Pons (tissue), 1 donor: ENCODE measurements around the gene MYO16.

Experiments used
- DNase-seq: peaks from one replicate; pipeline ENCODE4 v3.0.0-alpha.2; 2016; ENCODE audit warnings: low spot score

The MYO16 gene

DNA sequence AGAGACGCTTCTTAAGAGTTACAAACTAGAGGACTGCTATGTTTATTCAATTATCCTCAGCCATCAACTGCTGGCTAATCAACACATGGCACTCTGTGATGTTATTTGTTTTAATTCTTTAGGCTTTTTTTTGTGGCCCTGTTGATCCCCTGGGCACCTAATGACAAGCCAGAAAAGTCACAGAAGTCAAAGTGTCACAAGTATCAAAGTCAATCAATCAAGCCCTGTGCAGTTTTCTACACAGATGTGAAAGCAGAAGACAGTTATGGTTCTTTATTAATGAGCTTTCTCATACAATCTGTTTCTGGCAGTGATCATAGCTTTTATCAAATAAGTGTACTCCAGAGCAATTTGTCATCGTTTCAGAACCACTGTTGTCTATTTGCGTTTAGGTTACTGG is 34.3 kb downstream of the MYO16 start:
- no peak for DNase-seq

- DNase-seq, result no peak
These were observed 37.8 kb downstream of the MYO16 start for GRCh38 chr13:108667205-108667604.

GRCh38 chr13:108669381-108669780 is 40.0 kb downstream of the MYO16 start:
- DNase-seq, result no peak

DNA sequence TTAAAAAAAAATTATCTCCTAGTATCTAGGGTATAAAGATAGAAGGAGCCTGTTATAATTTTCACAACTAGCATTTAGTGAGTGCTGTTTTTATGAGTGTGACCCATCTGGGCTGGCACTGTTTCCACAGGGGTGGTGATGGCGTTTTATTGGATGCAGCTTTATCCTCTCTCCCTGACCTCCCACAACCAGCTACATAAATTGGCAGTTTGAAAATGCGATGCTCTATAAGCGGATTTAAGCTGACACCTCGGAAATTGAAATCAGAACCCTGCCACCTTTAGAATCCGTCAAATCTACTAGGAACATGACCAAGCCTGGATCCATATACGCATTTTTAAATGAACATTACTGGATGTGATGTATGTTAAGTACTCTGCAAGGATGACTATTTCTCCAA is 44.9 kb downstream of the MYO16 start:
- DNase-seq, result no peak

DNA sequence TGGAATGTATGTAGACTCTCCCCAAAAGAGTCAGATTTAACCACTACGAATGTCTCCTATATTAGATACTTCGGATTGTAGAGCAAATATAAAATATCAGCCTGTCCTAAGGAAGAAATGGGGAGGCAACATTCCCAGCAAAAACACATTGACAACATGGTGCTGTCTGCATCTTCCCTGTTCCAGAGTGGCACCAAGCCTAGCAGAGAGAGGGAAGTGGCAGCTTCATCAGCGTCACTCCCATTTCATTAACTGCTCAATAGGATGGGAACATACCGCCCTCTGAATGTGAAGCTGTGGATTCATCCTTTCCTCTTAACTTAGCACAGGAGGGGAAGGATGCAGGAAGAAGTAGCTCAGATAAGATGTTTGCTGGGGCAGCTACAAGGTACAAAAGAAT is 45.4 kb downstream of the MYO16 start:
- DNase-seq, result no peak

DNA sequence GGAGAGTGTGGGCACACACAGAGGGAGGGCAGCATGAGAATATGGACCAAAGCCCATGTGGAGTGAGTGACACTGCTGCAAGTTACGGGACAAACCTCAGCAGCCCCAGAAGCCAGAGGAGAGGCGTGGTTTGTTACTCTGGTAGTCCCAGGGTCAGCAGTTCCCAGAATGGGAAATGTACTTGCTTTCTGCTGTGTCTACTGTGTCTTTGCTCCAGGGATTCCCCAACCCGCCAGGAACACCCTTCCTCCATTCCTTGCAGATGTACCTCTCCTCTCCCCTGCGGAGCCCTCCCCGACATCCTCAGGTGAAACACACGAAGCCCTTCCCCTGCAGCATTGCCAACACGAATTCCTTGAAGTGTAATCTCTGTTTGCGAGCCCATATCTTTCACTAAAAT is 47.2 kb downstream of the MYO16 start:
- no peak for DNase-seq

GRCh38 chr13:108677806-108678205 is 48.4 kb downstream of the MYO16 start:
- DNase-seq, result no peak

- DNase-seq, result no peak
These were observed 50.6 kb downstream of the MYO16 start for GRCh38 chr13:108680011-108680410.

GRCh38 chr13:108681986-108682575 is 52.7 kb downstream of the MYO16 start:
- DNase-seq, result no peak

GRCh38 chr13:108682714-108683113 is 53.3 kb downstream of the MYO16 start:
- no peak for DNase-seq

GRCh38 chr13:108686027-108686426 is 56.6 kb downstream of the MYO16 start:
- no peak for DNase-seq

GRCh38 chr13:108690726-108691125 is 61.3 kb downstream of the MYO16 start:
- no peak for DNase-seq

DNA sequence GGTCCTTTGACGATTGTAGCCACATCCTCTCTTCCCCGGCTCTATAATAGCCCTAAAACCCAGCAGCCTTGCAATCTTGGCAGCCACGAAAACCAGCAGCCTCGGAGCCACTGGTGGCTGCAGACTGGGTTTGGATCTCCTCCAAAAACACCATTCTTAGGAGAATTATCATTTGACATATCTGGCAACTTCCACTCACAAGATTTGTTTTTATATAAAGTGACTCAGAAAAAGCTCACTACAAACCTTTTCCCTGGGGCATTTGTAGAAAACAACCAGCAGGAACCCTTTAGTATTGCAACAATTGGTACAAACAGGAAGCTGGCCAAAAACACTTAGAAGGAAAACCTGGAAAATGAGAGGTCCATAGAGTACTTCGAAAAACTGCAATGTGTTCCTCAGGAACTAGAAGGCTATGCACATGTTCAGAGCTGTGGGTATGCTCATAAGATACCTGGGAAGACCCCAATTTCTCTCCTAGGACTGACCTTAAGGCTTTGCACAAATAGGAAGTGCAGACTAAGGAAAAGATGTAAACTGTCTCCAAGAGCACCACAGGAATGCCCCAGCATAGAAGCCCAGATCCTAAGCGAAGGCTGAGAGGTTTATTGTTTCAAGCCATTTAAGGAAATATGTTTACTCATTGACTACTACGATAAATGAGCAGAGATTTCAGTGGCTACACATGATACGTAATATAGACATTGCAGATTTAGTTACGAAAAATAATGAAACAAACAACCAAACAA is 71.2 kb downstream of the MYO16 start:
- no peak for DNase-seq

DNA sequence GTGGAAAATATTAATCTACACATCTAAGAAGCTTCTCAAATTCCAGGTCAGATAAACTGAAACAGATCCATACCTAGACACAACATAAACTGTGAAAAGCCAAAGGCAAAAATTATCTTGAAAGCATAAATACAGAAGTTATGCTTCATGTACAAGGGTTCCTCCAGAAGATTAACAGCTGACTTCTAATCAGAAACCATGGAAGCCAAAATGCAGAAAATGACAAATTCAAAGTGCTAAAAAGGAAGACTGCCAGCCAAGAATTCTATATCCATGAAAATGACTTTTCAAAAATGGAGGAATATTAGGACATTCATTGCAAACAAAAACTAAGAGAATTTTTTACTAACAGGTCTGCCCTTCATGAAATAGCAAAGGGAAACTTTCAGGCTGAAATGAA is 72.8 kb downstream of the MYO16 start:
- DNase-seq, result no peak

DNA sequence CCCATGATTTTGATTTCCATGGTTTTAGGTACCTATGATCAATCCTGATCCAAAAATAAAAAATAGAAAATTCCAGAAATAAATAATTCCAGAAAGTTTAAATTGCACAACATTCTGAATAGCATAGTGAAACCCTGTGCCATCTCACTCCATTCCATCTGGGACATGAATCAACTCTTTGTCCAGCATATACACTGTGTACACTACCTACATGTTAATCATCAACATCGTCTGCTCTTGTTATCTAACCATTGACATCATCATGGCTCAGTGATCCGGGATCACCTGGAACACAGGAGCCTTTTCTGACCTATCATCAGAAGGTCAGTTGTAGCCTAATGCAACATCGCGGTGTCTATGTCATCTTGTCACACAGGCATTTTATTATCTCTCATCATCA is 75.6 kb downstream of the MYO16 start:
- DNase-seq, result no peak

DNA sequence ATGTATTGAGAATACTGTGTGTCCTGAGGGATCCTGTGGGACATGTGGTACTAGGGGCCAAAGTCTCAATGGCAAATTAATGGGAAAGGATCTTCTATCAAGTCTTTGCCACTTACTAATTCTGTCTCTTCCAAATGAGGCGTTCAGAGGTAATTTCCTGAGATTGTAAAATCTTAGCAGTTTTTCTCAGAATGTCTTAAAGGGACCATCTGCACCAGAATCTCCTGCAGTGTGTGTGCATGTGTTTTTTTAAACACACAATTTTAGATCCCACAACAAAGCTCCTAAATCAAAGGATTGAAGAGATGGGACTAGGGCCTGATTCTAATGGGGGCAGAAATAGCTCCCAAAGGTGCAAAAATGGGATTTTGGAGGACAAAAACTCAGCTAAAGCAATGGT is 78.2 kb downstream of the MYO16 start:
- no peak for DNase-seq

- no peak for DNase-seq
These were observed 79.5 kb downstream of the MYO16 start for GRCh38 chr13:108708921-108709320.

DNA sequence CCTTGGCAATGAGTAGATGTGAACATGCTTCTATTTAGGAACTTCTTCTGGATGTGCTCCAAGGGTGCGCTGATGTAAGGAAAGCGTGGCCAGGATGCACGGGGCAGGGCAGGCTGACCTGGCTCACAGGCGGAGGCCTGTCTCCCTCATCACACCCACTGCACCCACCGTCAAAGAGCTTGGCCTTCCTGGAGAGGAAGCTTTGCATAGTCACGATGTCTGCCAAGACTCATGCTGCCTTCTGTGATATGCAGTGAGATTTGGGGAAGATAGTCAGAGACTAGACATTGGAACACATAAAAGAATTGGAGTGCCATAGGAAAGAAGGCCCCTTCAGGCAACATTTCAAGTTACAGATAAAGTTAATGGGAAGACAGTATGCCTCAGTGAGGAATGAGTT is 82.0 kb downstream of the MYO16 start:
- DNase-seq, result no peak

GRCh38 chr13:108725471-108725870 is 96.1 kb downstream of the MYO16 start:
- no peak for DNase-seq

- no peak for DNase-seq
These were observed 99.0 kb downstream of the MYO16 start for GRCh38 chr13:108728370-108728769.

GRCh38 chr13:108733022-108733560 is 103.7 kb downstream of the MYO16 start:
- DNase-seq, result no peak

GRCh38 chr13:108734676-108735075 is 105.3 kb downstream of the MYO16 start:
- no peak for DNase-seq

- no peak for DNase-seq
These were observed 112.5 kb downstream of the MYO16 start for GRCh38 chr13:108741930-108742329.
